DND-41 (cell line): ENCODE results near the gene SAMD11.

Source experiments
- CTCF ChIP-seq: IDR thresholded peaks from 2 replicates; pipeline ENCODE4 v1.5.1; 2012; ENCODE audit warnings: borderline replicate concordance, low read length, moderate library complexity, mild to moderate bottlenecking; ENCODE audit not compliant: poor library complexity, severe bottlenecking; ENCODE audit errors: extremely low read depth
- EZH2 ChIP-seq: IDR thresholded peaks from 3 replicates; pipeline ENCODE4 v1.6.1; 2012; ENCODE audit warnings: borderline replicate concordance, low read depth, mild to moderate bottlenecking, moderate library complexity, low read length, inconsistent platforms; ENCODE audit not compliant: severe bottlenecking

GRCh38 chr1:938088-938683, 14.5 kb downstream of the SAMD11 start:
- TF ChIP-seq CTCF (peak; percentile 24), EZH2 (no peak)
